HG03103 (cell line): ENCODE results near the gene GALNT18.

ENCODE experiments used
- ATAC-seq: cut with Tn5 transposase; IDR thresholded peaks from one replicate; pipeline ENCODE4 v1.9.1; 2021; ENCODE audit warnings: low read depth; ENCODE audit not compliant: unreplicated experiment

The GALNT18 gene

GRCh38 chr11:11396301-11397035, 225.3 kb downstream of the GALNT18 start:
- ATAC-seq: no peak

GRCh38 chr11:11395126-11395525, 226.7 kb downstream of the GALNT18 start:
- no peak for ATAC-seq

- ATAC-seq: no peak
Observed at GRCh38 chr11:11394241-11394640, 227.6 kb downstream of the GALNT18 start.

GRCh38 chr11:11391796-11392463, 229.9 kb downstream of the GALNT18 start:
- no peak for ATAC-seq

- no peak for ATAC-seq
Observed at GRCh38 chr11:11391169-11391568, 230.6 kb downstream of the GALNT18 start.

GRCh38 chr11:11390068-11390771, 231.6 kb downstream of the GALNT18 start:
- no peak for ATAC-seq

- no peak for ATAC-seq
Observed at GRCh38 chr11:11389238-11389637, 232.6 kb downstream of the GALNT18 start.

GRCh38 chr11:11387622-11388305, 234.0 kb downstream of the GALNT18 start:
- ATAC-seq: no peak

GRCh38 chr11:11387207-11387606, 234.6 kb downstream of the GALNT18 start:
- ATAC-seq: no peak

GRCh38 chr11:11384829-11385228, 237.0 kb downstream of the GALNT18 start:
- no peak for ATAC-seq

GRCh38 chr11:11383995-11384394, 237.8 kb downstream of the GALNT18 start:
- no peak for ATAC-seq

GRCh38 chr11:11382858-11383532, 238.8 kb downstream of the GALNT18 start:
- no peak for ATAC-seq

- ATAC-seq: no peak
Observed at GRCh38 chr11:11381471-11382105, 240.2 kb downstream of the GALNT18 start.

GRCh38 chr11:11380883-11381282, 240.9 kb downstream of the GALNT18 start:
- ATAC-seq: no peak

GRCh38 chr11:11380340-11380739, 241.5 kb downstream of the GALNT18 start:
- ATAC-seq: no peak

GRCh38 chr11:11379661-11380060, 242.1 kb downstream of the GALNT18 start:
- no peak for ATAC-seq

- no peak for ATAC-seq
Observed at GRCh38 chr11:11378184-11378940, 243.4 kb downstream of the GALNT18 start.

- ATAC-seq: no peak
Observed at GRCh38 chr11:11374358-11375148, 247.3 kb downstream of the GALNT18 start.
